Stimulated activated CD4-positive, alpha-beta T cell treated with anti-CD3 and anti-CD28 coated beads, Interleukin-4, amount 100 ng/mL, for 24 hours (primary cell): ENCODE data around the gene PRR20D.
"Not testable (repeated sequence)": the region's sequence is repeated elsewhere in the genome, so short reads cannot be mapped to it uniquely, and the experiment has no call there.

ENCODE experiments used
- DNase-seq: peaks from one replicate; pipeline ENCODE4 v3.0.0-alpha.2; 2020

PRR20D gene

GRCh38 chr13:57160332-57160731 lies at the start of gene PRR20D:
TSS of gene PRR20D (plus strand) at chr13:57160632. CDS start at chr13:57161019, 387 bp downstream.
- not testable (repeated sequence) for DNase-seq

GRCh38 chr13:57114945-57115344 lies 45.5 kb upstream of the PRR20D start:
- DNase-seq = no peak

GRCh38 chr13:57123681-57124080 lies 36.8 kb upstream of the PRR20D start:
- DNase-seq = no peak

GRCh38 chr13:57128909-57129308 lies 31.5 kb upstream of the PRR20D start:
- no peak for DNase-seq

- DNase-seq = no peak
Measured at GRCh38 chr13:57136093-57136492, 24.3 kb upstream of the PRR20D start.

- no peak for DNase-seq
Measured at GRCh38 chr13:57137585-57137984, 22.8 kb upstream of the PRR20D start.

- DNase-seq = no peak
Measured at GRCh38 chr13:57138988-57139387, 21.4 kb upstream of the PRR20D start.

- not testable (repeated sequence) for DNase-seq
Measured at GRCh38 chr13:57139781-57140180, 20.7 kb upstream of the PRR20D start.

- not testable (repeated sequence) for DNase-seq
Measured at GRCh38 chr13:57140235-57140968, 20.0 kb upstream of the PRR20D start, which contains the start of gene PRR20A. TSS of gene PRR20A (plus strand) at chr13:57140918. CDS start at chr13:57141305, 387 bp downstream.

- not testable (repeated sequence) for DNase-seq
Measured at GRCh38 chr13:57147188-57147587, 13.2 kb upstream of the PRR20D start, which contains the start of gene PRR20B. TSS of gene PRR20B (plus strand) at chr13:57147488. CDS start at chr13:57147875, 387 bp downstream.

GRCh38 chr13:57148106-57148505 lies 12.3 kb upstream of the PRR20D start:
- DNase-seq = not testable (repeated sequence)

GRCh38 chr13:57153761-57154160 lies 6.7 kb upstream of the PRR20D start, which contains the start of gene PRR20C:
TSS of gene PRR20C (plus strand) at chr13:57154061. CDS start at chr13:57154448, 387 bp downstream.
- not testable (repeated sequence) for DNase-seq

GRCh38 chr13:57166897-57167296 lies 6.5 kb downstream of the PRR20D start, which contains the start of gene PRR20E:
TSS of gene PRR20E (plus strand) at chr13:57167197. CDS start at chr13:57167584, 387 bp downstream.
- not testable (repeated sequence) for DNase-seq

- DNase-seq = no peak
Measured at GRCh38 chr13:57191667-57192066, 31.2 kb downstream of the PRR20D start.

- no peak for DNase-seq
Measured at GRCh38 chr13:57212989-57213388, 52.6 kb downstream of the PRR20D start.
